ENCODE results near the gene CGB2. TPM values are rescaled to one million over a fixed set of nuclear protein-coding genes. Genes with fewer than 3 reads are reported as not detected.

CGB2 gene
- total and polyA plus RNA-seq, 2 of the 13 experiments (the other 11 are each of a cell fraction or from before 2014, with no cell fraction given): not detected

DNA sequence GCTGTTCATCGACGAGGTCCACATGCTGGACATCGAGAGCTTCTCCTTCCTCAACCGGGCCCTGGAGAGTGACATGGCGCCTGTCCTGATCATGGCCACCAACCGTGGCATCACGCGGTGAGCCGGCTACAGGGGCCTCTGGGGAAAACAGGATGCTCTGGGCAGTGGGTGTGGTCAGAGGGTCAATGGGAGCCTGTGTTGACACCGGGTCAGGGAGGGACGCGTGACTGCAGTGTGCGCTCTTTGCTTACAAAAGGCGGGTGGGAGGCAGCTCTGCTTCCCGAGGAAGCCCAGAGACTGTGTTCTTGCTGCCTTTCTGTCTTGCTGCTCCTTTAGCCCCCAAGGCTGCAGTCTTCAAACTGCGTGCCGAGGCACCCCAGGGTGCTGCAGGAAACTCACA is 20.5 kb upstream of the CGB2 start (continued):
- no peak for TF ChIP-seq ZFY (CRISPR knock-in tag; IDR thresholded peaks at IDR 0.05)
- TF ChIP-seq, protein P1, sequence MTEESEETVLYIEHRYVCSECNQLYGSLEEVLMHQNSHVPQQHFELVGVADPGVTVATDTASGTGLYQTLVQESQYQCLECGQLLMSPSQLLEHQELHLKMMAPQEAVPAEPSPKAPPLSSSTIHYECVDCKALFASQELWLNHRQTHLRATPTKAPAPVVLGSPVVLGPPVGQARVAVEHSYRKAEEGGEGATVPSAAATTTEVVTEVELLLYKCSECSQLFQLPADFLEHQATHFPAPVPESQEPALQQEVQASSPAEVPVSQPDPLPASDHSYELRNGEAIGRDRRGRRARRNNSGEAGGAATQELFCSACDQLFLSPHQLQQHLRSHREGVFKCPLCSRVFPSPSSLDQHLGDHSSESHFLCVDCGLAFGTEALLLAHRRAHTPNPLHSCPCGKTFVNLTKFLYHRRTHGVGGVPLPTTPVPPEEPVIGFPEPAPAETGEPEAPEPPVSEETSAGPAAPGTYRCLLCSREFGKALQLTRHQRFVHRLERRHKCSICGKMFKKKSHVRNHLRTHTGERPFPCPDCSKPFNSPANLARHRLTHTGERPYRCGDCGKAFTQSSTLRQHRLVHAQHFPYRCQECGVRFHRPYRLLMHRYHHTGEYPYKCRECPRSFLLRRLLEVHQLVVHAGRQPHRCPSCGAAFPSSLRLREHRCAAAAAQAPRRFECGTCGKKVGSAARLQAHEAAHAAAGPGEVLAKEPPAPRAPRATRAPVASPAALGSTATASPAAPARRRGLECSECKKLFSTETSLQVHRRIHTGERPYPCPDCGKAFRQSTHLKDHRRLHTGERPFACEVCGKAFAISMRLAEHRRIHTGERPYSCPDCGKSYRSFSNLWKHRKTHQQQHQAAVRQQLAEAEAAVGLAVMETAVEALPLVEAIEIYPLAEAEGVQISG (CRISPR knock-in tag; IDR thresholded peaks at IDR 0.05): no peak
- no peak for TF ChIP-seq RCOR2 (CRISPR knock-in tag; IDR thresholded peaks at IDR 0.05)

DNA sequence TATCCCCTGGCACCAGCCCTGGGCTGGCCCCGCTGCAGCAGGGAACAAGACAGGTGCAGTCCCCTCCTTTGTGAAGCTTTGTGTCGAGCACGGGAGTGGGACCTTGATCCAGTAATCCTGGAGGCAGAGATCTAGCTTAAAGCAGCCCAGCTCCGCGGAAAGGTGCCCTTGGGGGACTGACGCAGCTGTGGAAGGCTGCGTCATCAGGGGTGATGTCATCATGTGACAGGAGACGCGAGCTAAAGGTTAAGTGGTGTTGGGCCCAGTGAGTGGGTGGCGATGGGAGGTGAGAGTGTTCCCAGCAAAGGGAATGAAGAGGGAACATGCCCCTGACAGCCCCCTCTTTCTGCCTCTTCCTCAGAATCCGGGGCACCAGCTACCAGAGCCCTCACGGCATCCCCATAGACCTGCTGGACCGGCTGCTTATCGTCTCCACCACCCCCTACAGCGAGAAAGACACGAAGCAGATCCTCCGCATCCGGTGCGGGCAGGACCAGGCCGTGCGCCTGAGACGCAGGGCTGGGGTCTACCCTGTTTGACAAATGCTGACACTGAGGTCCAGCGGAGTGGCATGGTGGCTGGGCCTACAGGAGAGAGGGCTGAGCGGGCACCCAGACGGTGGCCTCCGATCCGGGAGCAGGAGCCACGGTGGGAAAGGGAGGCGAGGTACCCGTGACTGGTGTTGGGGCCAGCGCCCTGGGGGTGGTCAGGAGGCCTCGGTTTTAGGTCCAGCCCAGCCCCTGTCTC is 17.4 kb upstream of the CGB2 start:
- H3K79me2 ChIP-seq (ENCODE audit: insufficient read depth, low read length): no peaks in the 10 kb centered on the region
- no peak for DNase-seq (ENCODE audit: low spot score)
- intact Hi-C loops (cut with micrococcal nuclease; ENCODE audit: unreplicated experiment): no loop called here
- H3K9me3 ChIP-seq (ENCODE audit: low read length): no peaks in the 10 kb centered on the region
- in situ Hi-C loops (cut with HindIII; ENCODE audit: extremely low pct_ligation_motif_present, low pct_unique_long_range_greater_than_20kb): no loop called here
- H3K4me1 ChIP-seq (ENCODE audit: insufficient read depth, low read length): peaks cover 16% of the 10 kb centered on the region
- no peak overlapping the region for H3K4me2 ChIP-seq (ENCODE audit: low read depth, low read length)
- peak; percentile 62; the same call in 1 of the 2 replicates for TF ChIP-seq ATF7 (IDR thresholded peaks at IDR 0.05)
- no peak for TF ChIP-seq ATF7 (CRISPR knock-in tag; IDR thresholded peaks at IDR 0.05)
- TF ChIP-seq, protein P2, sequence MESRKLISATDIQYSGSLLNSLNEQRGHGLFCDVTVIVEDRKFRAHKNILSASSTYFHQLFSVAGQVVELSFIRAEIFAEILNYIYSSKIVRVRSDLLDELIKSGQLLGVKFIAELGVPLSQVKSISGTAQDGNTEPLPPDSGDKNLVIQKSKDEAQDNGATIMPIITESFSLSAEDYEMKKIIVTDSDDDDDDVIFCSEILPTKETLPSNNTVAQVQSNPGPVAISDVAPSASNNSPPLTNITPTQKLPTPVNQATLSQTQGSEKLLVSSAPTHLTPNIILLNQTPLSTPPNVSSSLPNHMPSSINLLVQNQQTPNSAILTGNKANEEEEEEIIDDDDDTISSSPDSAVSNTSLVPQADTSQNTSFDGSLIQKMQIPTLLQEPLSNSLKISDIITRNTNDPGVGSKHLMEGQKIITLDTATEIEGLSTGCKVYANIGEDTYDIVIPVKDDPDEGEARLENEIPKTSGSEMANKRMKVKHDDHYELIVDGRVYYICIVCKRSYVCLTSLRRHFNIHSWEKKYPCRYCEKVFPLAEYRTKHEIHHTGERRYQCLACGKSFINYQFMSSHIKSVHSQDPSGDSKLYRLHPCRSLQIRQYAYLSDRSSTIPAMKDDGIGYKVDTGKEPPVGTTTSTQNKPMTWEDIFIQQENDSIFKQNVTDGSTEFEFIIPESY (CRISPR knock-in tag; IDR thresholded peaks at IDR 0.05): no peak
- TF ChIP-seq HMG20B (CRISPR knock-in tag; conservative IDR thresholded peaks at IDR 0.05): no peak
- no peak for TF ChIP-seq MTA3 (CRISPR knock-in tag; IDR thresholded peaks at IDR 0.05)
- TF ChIP-seq CREB1 (IDR thresholded peaks at IDR 0.05): peak; percentile 50; the same call in 1 of the 2 replicates
- TF ChIP-seq CREB1 (CRISPR knock-in tag; IDR thresholded peaks at IDR 0.05): no peak
- peak; percentile 53 for TF ChIP-seq AGO2 (optimal IDR thresholded peaks at IDR 0.05; ENCODE audit: low read depth, low read length)
- TF ChIP-seq POLR2G (IDR thresholded peaks at IDR 0.05; ENCODE audit: low read depth, low read length): 0 out of 2 replicates have a peak, but pooled peaks have one; percentile 14
- TF ChIP-seq PHF5A (CRISPR knock-in tag; IDR thresholded peaks at IDR 0.05; ENCODE audit: low read depth, unreplicated experiment): no peak
- TF ChIP-seq PHF21A (CRISPR knock-in tag; IDR thresholded peaks at IDR 0.05): no peak
- ChIA-PET POLR2A (no interaction called here), CTCF (ENCODE audit: low intra/inter-chr PET ratio, low total read pairs) (no interaction called here)
- H3K9ac ChIP-seq (ENCODE audit: insufficient read depth, low read depth, low read length): no peak overlapping the region
- ATAC-seq: no peak
- H3K27ac ChIP-seq (ENCODE audit: extremely low read length, insufficient read depth, low read length): no peak overlapping the region
- no peaks in the 10 kb centered on the region for H4K20me1 ChIP-seq (ENCODE audit: insufficient read depth, low read length)
- H2AFZ ChIP-seq (ENCODE audit: low read length): no peak overlapping the region
- peaks cover 0 to 3% of the 10 kb centered on the region in 2 experiments; a peak in 1 of 5 replicates for H3K27me3 ChIP-seq (ENCODE audit: control insufficient read depth in 1 of 2, insufficient read depth in 2 of 2, low read length in 2 of 2)
- peaks cover 9 to 50% of the 10 kb centered on the region in 2 experiments; a peak in 4 of 5 replicates for H3K36me3 ChIP-seq (replicated peaks in 1 of 2; ENCODE audit: control insufficient read depth in 1 of 2, insufficient read depth in 2 of 2, low read length in 2 of 2)
- WGBS (ENCODE audit: low lambda C conversion rate): 98% methylated on average over 29 of the region's 32 CpGs
- no peak for FAIRE-seq
- BruUV-seq (replicated peaks): no TSS peak
- no peak overlapping the region for H3K4me3 ChIP-seq (replicated peaks in 1 of 3; ENCODE audit: insufficient read depth in 1 of 3, low read depth in 2 of 3, low read length in 3 of 3)
